ENCODE results near the gene PDCD10.

- TF ChIP-seq, protein P1, sequence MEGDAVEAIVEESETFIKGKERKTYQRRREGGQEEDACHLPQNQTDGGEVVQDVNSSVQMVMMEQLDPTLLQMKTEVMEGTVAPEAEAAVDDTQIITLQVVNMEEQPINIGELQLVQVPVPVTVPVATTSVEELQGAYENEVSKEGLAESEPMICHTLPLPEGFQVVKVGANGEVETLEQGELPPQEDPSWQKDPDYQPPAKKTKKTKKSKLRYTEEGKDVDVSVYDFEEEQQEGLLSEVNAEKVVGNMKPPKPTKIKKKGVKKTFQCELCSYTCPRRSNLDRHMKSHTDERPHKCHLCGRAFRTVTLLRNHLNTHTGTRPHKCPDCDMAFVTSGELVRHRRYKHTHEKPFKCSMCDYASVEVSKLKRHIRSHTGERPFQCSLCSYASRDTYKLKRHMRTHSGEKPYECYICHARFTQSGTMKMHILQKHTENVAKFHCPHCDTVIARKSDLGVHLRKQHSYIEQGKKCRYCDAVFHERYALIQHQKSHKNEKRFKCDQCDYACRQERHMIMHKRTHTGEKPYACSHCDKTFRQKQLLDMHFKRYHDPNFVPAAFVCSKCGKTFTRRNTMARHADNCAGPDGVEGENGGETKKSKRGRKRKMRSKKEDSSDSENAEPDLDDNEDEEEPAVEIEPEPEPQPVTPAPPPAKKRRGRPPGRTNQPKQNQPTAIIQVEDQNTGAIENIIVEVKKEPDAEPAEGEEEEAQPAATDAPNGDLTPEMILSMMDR (IDR thresholded peaks at IDR 0.05), result no peak
- TF ChIP-seq POLR2AphosphoS5 (IDR thresholded peaks at IDR 0.05) (no peak), EP300 (IDR thresholded peaks at IDR 0.05) (no peak)
These were observed 38.9 kb upstream of the PDCD10 start for GRCh38 chr3:167773584-167773983.
